Activated CD8-positive, alpha-beta memory T cell treated with anti-CD3 and anti-CD28 coated beads, Interleukin-2, amount 50 U/mL, for 24 hours (primary cell): Measurements from ENCODE around the gene CSNK1E.

Experiments
- DNase-seq: peaks from one replicate; pipeline ENCODE4 v3.0.0-alpha.2; 2020; ENCODE audit errors: extremely low read depth

The CSNK1E gene

DNA sequence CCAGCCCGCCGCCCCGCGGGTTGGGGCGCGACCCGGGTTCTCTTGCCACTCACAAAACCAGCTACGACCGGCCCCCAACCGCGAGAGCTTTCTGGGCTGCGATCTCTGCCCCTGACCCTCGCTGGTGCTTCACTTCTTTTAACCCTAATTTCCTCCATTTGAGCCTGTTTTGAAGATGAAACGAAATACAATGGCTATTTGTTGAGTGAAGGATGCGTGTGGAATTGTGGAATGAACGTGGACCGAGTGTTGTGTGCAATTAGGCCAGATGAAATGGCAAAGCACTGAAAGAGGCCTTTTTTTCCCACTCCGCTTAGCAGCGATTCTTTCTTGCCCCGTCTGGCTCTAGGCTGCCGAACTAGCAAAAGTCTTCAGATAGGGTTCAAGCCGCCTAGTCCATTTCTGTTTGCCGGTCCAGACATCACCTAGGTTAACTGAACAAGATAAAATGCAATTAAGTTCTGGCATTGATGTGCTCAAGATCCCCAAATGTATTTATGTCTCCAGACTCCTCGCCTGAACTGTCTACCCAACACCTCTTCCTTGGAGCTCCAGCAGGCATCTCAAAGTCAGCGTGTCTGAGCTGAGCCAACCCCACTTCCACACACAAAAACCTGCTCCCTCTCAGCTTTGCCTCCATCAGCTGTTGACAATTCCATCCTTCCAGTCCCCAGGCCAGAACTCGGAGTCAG lies 44.0 kb downstream of the CSNK1E start:
- no peak for DNase-seq

DNA sequence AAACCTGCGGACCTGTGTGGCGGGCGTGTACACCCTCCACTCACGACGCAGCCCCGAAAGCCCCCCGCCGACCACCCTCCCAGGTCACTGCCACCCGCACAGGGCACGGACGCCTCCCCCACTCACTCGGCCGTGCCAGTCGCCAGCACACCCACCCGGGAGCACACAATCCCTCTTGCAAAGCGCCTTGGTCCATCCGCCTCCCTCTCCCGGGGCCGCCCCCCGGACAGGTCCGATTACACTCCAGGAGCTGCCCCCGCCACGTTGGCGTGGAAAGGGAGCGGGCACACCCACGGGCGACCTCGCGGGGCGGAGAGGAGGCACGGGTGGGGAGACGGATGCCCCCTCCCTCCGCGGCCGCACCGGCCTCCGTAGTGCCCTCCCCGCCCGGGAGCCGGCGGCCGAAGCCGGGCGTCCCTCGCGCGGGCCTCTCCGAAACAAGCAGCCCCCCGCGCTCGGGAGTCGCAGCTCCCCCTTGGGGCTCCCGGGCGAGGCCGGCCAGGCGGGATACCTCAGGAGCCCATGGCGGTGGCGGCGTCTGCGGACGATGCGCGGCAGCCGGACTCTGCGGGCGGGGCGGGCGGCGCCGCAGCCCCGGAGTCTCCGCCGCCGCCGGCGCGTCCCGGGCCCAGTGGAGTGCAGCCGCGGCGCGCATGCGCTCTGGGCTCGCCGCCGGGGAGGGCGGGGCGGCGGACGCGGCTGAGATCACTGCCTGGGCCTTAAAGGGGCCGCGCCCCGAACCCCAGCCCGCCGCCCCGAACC lies 44.7 kb downstream of the CSNK1E start, which contains the start of gene TMEM184B:
TSS of gene TMEM184B (minus strand) at position 638 of the 762 bp plus-strand sequence. CDS start 25,049 bp downstream, outside the sequence.
- peak; percentile 29 for DNase-seq

DNA sequence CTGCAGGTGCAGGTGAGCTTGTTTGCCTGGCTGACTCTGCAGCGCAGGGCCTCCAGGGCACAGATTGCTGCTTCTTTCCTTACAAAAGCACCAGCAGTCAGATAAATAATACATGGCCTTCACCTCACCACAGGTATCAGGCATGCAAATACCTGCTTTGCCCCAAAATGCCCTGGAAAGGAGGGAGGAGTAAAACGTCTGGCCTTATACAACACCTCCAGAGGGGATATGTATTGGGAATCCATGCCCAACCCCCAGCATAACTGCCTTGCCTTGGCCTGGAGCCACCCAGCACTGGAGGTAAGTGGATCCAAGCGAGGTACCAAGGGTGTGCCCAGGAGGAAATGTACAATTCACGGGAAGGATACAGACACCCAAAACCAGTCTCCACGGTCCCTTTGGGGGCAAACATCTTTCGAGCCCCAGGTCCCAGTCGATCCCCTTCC lies 45.3 kb downstream of the CSNK1E start:
- DNase-seq: no peak

DNA sequence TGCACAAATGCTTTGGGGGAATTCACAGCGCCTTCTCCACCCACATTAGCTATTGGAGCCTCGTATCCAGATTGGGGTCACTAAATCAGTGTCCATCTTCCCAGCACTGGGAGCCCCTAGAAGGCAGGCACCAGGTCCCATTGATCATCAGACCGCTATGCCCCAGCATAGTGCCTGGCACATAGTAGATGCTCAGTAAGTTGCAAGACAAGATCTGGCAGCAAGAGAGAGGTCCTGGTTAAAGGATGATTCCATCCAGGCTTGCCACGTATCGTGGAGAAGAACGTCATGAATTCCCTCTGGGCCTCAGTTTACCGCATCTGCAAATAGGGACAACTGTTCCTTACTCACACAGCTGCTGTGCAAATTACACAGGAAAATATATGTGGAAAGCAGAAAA lies 46.1 kb downstream of the CSNK1E start:
- DNase-seq: no peak

DNA sequence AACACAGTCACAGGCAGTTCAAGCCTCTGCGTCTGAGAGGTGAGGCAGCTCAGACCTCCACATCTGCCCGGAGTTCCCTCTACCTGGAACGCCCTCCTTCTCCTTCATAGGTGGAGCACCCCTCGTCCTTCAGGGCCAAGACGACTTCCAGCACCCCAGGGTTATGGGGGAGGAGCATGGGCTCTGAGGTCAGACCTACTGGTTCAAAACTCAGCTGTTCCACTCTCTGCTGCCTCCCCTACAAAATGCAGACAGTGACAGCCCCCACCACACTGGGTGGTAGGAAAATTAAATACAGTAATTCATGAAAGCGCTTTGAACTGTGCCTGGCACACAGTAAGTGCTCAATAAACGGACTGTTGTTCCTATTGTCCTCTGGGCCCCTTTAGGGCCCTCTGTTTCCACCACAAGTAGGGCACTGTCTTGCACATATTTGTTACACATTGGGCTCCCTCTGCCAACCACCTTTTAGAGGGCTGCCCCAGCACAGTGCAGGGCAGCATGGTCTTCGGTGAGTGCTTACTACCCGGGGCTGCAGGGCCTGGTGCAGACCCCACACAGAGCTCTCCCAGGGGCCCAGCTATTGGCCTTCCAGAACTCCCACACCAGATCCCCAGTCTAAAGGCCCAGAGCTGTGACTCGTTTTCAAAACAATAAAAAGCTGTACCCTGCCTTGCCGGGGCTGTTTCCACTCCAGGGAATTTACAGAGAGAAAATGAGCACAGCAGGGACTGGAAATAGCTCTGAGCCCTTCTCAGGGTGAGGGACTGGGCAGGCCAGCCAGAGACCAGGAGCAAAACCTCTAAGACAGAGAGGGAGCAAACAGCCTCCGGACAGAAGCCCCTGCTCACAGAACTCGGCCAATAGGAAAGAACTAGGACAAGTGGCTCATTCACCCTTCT lies 46.9 kb downstream of the CSNK1E start:
- DNase-seq: no peak

DNA sequence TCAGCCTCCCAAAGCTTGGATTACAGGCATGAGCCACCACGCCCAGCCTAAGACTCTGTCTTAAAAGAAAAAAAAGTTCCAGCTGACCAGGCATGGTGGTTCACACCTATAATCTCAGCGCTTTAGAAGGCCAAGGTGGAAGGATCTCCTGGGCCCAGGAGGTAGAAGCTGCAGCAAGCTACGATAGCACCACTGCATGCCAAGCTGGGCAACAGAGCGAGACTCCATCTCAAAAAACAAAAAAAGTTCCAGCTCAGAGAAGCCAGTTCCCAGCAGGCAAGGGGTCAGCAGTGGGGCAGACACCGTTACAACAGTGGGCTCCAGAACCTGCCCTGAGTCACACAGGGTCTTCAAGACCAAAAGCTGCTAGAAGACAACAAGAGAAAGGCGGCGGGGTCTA lies 47.8 kb downstream of the CSNK1E start:
- DNase-seq: no peak

DNA sequence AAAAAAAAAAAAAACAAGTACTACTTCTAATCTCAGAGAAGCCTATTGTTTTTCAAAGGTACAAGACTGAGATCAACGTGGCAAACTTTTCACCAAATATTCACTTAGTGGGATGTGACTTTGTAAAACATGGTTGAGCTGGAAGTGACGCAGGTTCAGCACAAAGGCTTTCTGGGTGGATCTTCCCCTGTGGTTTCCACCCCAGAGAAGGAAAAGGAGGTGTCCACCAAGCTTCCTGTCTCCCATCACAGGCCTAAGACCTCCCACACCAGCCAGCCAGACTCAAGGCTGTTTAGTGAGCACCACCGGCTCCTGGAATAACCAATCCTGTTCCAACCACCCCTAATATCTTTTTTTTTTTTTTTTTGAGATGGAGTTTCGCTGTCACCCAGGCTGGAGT lies 50.1 kb downstream of the CSNK1E start:
- DNase-seq: no peak

DNA sequence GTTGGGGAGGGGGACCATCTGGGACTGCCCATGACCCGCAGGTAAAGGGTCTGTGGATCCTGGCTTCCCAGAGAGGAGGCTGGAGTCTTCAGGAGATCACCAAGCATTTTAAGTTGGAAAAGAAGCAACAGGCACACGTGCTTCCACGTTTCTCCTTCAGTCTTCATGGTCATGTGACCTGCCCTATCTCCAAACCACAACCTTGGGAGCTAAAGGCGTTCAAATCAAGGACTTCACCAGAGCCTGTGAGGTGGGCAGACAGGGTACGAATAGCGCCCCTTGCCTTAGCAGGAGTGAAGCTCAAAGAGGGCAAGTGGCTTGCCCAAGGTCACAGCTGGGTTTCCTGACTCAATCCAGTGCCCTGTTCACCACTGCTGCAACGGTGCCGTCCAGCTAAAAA lies 51.1 kb downstream of the CSNK1E start:
- no peak for DNase-seq

DNA sequence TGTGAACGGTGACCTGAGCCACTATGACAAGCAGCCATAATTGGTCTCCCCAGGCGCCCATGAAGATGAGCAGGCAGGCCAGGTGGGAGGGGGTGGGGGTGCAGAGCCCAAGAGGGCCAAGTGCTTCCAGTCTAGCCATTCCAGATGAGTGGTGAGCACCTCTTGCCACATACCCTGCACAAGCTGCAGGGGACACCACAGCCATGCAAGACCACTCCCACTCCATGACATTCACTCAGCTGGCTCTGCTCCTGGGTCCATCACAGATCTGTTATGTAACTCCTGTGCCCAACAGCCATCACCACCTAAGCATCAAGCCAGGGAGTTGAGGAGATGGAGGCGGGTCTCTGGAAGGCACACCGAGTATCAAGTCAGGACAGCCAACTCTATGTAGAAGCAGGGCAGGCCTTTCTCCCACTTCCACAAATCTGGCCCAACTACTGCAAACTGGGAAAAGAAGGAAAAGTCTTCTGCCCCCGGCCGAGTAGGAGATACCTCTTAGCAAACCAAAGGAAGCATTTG lies 52.9 kb downstream of the CSNK1E start:
- DNase-seq: no peak

DNA sequence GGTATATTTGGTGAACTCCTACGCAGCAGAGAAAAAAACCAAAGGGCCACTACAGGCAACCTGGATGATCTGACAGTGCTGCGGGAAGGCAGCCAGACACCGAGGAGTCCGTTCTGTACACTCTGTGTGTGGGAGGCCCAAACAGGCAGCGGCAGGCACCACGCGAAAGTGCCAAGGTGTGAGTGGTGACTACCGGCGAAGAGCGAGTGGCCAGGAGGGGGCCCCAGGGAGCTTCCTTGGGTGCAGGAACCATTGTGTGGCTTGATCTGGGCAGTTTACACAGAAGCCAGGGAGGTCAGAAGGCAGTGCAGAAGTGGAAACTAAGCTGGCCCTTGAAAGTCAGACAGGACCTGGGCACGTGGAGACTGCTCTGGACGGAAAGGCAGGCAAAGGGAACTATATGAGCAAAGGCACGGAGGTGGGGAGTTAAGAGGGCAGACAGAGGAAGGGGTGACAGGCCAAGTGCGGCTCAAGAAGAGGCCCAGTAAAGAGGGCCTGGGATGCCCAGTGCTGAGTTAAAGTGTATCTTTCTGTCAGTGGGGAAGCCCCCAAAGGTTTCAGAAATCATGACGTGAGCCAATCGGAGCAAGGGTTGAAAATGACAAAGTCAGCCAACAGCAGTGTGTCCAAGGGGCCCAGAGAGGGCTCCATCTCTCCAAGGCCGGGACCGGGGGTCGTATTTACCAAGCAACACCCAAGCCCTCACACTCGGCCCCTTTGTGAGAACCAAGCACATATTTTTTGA lies 55.0 kb downstream of the CSNK1E start:
- no peak for DNase-seq

DNA sequence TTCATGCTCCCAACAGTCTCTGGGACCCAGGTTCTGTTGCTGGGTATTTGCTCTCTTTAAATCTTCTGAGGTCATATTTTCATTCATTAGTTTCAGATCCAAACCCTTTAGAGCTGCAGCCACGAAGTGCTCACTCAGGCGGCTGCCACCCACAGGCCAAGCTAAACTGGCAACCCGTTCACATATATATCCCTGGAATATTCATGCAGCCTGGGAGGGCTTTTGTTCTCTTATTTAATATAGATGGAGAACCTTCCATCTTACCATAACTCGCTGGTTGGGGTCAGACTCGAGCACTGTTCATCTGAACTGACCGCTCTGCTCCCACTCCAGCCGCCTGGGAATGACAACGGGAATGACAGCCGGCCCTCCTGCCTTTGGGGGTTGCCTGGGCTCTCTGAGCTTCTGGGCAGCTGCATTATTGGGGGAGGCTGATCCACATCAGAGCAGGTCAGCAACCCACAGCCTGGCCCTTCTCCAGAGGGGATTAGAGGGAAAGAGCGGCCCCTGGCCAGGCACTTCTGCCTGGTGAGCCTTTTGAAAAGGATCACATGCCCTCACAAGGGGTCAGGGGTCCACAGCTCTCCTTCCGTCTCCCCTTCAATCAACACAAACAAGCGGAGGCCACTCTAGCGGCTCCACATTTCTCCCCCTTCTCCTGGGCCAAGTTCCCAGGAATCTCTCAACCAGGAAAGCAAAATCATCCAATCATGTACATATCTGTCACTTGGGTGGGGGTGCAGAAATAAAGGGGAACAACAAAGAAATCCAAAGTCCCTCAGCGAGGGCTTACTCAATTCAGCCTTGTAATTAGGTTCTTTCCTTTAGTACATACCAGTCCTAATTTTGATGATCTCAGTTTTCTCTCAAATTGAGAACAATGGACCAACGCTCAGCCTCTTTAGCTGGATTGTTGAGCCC lies 56.2 kb downstream of the CSNK1E start:
- DNase-seq: no peak

DNA sequence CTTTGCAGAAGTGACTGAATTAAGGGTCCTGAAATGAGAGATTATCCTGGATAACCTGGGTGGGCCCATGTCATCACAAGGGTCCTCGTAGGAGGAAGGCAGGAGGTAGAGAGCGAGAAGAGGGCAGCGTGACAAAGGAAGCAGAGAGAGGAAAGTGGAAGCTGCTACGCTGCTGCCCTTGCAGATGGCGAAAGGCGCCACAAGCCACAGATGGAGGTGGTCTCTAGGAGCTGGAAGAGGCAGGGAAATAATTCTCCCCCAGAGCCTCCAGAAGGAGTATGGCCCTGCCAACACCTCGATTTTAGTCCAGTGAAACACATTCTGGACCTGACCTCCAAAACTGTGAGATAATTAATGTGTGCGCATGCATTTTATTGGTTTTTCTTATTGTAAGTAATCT lies 57.9 kb downstream of the CSNK1E start:
- no peak for DNase-seq

DNA sequence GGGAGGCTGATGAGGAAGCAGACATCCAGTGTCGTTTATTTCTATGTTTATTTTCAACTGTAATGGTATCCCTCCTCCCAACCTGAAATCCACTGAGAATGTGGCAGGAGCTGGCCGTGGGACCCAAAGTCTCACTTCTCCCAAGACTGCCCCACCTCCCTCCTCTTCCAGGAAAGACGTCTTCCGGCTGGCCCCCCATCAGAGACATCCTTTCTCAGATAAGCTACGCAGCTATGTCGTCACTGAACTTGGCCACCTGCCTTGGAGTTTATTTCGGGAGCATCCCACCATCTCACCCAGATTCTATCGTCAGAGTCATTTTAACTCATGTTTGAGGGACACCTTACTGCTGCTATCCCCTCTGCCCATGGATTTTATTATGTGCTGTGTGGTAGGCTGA lies 58.3 kb downstream of the CSNK1E start:
- DNase-seq: no peak

DNA sequence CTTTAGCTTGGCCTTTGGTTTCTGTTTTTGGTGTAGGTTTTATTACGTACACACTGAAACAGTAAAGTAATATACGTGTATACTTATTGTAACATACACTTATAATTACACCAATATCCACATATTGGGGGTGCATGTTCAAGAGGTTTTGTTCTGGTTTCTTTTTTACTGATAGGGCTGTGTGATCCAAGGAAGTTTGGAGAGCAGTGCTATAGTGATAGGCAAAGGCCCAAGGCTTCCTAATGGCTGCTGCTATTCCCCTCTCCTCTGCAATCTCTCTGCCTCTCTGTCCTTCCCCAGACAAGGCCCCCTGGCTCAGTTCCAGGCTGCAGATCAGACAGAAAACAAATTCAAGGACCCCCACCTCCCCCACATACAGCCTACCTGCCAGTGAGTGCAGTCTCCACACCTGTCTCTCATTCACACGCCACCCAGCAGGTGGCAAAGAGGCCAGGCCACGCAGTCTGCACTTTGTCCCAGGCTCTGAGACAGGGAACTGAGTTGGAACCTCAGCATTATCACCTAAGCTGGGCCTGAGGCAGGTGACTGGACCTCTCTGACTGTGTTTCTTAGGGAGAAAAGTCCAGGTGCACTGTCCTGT lies 59.5 kb downstream of the CSNK1E start:
- DNase-seq: no peak

DNA sequence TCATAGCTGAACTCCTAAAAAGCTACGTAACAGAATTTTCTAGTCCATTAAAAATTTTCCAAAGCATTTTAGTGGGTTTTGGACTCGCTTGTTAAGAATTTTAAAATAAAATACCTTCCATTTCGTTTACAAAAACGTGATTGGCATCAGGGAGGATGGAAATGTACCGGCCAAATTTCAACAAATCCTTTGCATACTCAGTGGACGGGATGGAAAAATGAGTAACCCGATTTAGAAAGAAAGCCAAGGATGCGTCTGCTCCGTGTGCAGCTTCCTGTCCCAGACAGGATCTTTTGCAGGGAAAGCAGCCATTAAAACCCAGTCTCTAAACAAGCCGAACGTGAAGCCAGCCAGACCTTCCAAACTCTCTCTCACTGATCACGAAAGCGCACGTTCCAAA lies 60.1 kb downstream of the CSNK1E start:
- no peak for DNase-seq

DNA sequence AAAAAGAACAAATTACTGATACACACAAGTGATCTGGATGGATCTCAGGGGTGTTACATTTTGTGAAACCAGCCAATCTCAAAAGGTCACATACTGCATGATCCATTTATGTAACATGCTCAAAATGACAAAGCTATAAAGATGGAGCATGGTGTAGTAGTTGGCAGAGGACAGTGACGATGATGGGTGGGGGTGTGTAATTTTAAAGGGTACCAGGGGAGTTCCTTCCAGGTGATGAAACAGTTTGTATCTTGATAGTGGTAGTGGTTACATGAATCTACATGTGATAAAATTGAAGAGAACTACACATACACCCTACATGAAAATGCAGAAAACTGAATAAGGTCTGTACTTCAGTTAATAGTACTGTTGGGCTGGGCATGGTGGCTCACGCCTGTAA lies 61.5 kb downstream of the CSNK1E start:
- no peak for DNase-seq

DNA sequence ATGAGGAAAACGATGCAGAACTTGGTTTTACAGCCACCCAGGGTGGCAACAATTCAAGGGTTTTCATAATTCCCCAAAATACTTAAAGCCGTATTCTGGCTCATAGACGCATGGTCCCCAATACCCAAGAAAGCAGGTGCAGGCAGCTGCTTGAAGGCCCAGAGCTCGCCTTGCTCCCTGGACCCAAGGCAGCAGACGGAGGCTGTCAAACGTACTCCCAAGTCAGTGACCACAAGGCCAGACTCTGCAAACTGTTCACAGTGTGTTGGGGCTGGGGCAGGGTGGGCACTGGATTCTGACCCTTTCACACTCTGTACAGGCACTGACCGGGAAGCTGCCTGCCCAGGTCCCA lies 65.9 kb downstream of the CSNK1E start:
- no peak for DNase-seq

DNA sequence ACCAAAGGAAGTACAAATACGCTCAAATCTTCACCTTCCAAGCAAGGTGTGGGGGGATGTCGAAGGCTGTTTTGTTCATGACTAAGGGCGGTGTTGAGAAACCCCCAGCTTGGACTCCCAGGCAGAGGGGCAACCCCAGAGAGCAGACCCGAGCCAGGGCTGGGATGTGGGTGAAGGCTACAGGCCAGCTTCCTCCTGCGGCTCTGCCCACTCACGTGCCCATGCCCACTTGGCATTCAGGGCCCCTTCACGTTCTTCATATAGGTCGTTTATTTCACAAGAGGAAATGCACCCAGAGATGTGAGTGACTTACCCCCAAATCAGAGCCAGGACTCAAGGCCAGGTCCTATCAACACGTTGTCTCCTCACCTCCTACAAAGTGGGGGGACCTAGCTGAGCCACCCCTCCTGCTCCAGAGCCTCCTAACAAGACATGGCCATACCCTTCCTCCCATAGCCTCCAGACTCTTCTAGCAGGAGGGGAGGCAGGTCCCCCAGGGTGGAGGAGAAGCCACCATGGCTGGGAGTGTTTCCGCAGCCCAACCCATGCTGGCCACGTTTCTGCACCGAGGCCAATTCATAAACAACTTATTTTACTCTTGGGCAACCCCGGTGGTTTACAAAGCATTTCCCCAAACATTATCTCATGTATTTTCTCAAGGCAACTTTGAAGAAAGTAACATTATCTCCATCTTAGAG lies 66.4 kb downstream of the CSNK1E start:
- DNase-seq: no peak
